ENCODE data around the gene ZNF618.
A peak's percentile ranks its signal among the peaks of the same experiment; 100 is the strongest.

The ZNF618 gene

DNA sequence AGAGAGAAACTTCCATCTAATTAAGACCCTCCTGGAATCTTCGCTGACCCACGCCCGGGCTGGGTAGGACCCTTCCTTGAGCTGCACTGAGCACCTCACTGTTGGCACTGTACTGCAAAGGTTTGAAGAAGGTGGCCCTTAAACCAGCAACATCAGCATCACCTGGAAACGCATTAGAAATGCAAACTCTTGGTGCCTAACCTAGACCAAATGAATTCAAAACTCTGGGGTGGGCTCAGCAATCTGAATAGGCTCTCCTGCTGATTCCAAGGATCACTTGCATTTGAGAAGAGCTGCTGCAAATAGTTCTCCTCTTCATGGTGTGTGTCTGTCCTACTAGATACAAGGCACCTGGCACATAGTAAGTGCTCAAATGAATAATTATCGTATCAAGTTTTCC, 2.7 kb upstream of the ZNF618 start:
- H3K36me3 ChIP-seq (ENCODE audit: insufficient read depth, low read length): no peaks in the 10 kb centered on the region
- H4K20me1 ChIP-seq (ENCODE audit: insufficient read depth, low read length): no peaks in the 10 kb centered on the region
- no peak overlapping the region for H2AFZ ChIP-seq (ENCODE audit: low read depth, low read length)
- no peaks in the 10 kb centered on the region for H3K9me3 ChIP-seq (ENCODE audit: insufficient read depth, low read length, severe bottlenecking)
- peaks cover 31% of the 10 kb centered on the region for H3K27me3 ChIP-seq (ENCODE audit: insufficient read depth, low read length, poor library complexity)
- no peak for TF ChIP-seq EZH2 (IDR thresholded peaks at IDR 0.05; ENCODE audit: borderline replicate concordance, low read depth, low read length, severe bottlenecking)
- TF ChIP-seq, protein P1, sequence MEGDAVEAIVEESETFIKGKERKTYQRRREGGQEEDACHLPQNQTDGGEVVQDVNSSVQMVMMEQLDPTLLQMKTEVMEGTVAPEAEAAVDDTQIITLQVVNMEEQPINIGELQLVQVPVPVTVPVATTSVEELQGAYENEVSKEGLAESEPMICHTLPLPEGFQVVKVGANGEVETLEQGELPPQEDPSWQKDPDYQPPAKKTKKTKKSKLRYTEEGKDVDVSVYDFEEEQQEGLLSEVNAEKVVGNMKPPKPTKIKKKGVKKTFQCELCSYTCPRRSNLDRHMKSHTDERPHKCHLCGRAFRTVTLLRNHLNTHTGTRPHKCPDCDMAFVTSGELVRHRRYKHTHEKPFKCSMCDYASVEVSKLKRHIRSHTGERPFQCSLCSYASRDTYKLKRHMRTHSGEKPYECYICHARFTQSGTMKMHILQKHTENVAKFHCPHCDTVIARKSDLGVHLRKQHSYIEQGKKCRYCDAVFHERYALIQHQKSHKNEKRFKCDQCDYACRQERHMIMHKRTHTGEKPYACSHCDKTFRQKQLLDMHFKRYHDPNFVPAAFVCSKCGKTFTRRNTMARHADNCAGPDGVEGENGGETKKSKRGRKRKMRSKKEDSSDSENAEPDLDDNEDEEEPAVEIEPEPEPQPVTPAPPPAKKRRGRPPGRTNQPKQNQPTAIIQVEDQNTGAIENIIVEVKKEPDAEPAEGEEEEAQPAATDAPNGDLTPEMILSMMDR (IDR thresholded peaks at IDR 0.05; ENCODE audit: borderline replicate concordance, extremely low read depth, low read length, poor library complexity, severe bottlenecking): no peak
- H3K79me2 ChIP-seq (ENCODE audit: insufficient read depth, low read length): no peaks in the 10 kb centered on the region
- DNase-seq (no peak), ATAC-seq (ENCODE audit: insufficient read depth, low read depth) (no peak)
- H3K4me1 ChIP-seq (ENCODE audit: insufficient read depth, low read length): peaks cover 6% of the 10 kb centered on the region; the same call in 1 of the 2 replicates
- no peak overlapping the region for H3K27ac ChIP-seq (ENCODE audit: low read length)
- H3K4me2 ChIP-seq (ENCODE audit: insufficient read depth, low read length): no peak overlapping the region
- no peak overlapping the region for H3K4me3 ChIP-seq (ENCODE audit: low read depth in 1 of 2, low read length in 2 of 2)
- H3K9ac ChIP-seq (ENCODE audit: low read depth, low read length): no peak overlapping the region

DNA sequence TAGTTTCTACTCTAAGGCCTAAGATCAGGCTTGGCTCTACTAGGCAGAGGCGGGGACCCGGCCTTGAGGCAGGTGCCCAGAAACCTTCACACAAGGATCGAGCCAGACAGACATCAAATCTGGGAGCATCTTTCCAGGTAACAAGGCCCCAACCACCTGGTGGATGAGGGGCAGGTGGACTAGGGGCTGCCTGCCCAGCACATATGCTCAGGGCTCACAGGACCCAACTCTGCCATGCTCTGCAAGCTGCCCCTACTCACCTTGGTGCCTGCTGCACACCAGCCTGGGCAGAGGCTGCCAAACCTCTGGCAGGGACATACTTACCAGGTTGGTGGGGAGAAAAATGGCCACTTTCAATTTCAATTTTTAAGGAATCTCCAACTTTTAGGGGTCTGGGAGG, 2.2 kb upstream of the ZNF618 start:
- Histone ChIP-seq H3K9me3 (ENCODE audit: insufficient read depth, low read length, severe bottlenecking) (no peaks in the 10 kb centered on the region), H3K27ac (ENCODE audit: low read length) (no peak overlapping the region), H3K36me3 (ENCODE audit: insufficient read depth, low read length) (no peaks in the 10 kb centered on the region), H3K4me3 (ENCODE audit: low read depth in 1 of 2, low read length in 2 of 2) (no peak overlapping the region), H3K27me3 (ENCODE audit: insufficient read depth, low read length, poor library complexity) (peaks cover 31% of the 10 kb centered on the region), H3K9ac (ENCODE audit: low read depth, low read length) (no peak overlapping the region), H3K4me2 (ENCODE audit: insufficient read depth, low read length) (no peak overlapping the region), H3K79me2 (ENCODE audit: insufficient read depth, low read length) (no peaks in the 10 kb centered on the region), H2AFZ (ENCODE audit: low read depth, low read length) (no peak overlapping the region), H3K4me1 (ENCODE audit: insufficient read depth, low read length) (peaks cover 6% of the 10 kb centered on the region; the same call in 1 of the 2 replicates), H4K20me1 (ENCODE audit: insufficient read depth, low read length) (no peaks in the 10 kb centered on the region)
- no peak for DNase-seq
- no peak for TF ChIP-seq EZH2 (IDR thresholded peaks at IDR 0.05; ENCODE audit: borderline replicate concordance, low read depth, low read length, severe bottlenecking)
- TF ChIP-seq, protein P1 (IDR thresholded peaks at IDR 0.05; ENCODE audit: borderline replicate concordance, extremely low read depth, low read length, poor library complexity, severe bottlenecking): no peak
- no peak for ATAC-seq (ENCODE audit: insufficient read depth, low read depth)

DNA sequence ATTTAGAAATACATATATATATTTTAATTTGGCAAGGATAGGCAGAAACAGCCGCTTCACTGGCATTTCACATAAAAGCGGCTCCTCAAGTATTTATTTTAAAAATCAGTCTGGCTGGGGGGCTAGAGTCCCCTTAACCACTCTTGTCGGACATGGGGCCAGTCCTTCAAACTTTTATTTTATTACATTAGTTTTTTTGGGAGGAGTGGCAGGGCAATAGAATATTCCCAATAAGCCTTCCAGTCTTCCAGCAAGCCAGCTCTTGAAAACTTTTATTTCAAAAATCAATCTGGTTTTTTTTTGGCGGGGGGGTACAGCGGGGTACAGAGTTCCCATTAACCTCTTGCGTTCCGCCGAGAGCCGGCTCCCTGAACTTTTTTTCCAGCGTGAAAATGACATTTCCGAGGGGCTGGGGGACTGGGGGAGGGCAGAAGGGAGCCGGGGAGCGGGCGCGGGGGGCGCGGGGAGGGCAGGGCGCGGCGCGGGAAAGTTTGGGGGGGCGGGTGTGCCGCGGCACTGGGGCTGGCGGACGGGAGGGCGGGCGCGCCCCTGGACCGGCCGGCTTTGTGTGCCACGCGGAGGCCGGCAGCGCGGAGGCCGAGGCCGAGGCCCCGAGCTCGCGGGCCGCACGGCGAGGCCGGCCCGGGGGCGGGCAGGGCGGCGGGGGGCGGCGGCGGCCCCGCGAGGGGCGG, 504 bp upstream of the ZNF618 start:
- no peaks in the 10 kb centered on the region for H4K20me1 ChIP-seq (ENCODE audit: insufficient read depth, low read length)
- no peaks in the 10 kb centered on the region for H3K36me3 ChIP-seq (ENCODE audit: insufficient read depth, low read length)
- H3K9me3 ChIP-seq (ENCODE audit: insufficient read depth, low read length, severe bottlenecking): no peaks in the 10 kb centered on the region
- no peak overlapping the region for H3K27ac ChIP-seq (ENCODE audit: low read length)
- H3K4me2 ChIP-seq (ENCODE audit: insufficient read depth, low read length): no peak overlapping the region
- H2AFZ ChIP-seq (ENCODE audit: low read depth, low read length): no peak overlapping the region
- ATAC-seq (ENCODE audit: insufficient read depth, low read depth) (0 out of 3 replicates have a peak, but pooled peaks have one; percentile 9), DNase-seq (no peak)
- no peaks in the 10 kb centered on the region for H3K79me2 ChIP-seq (ENCODE audit: insufficient read depth, low read length)
- TF ChIP-seq, protein P1 (IDR thresholded peaks at IDR 0.05; ENCODE audit: borderline replicate concordance, extremely low read depth, low read length, poor library complexity, severe bottlenecking): no peak
- peak; percentile 75 for TF ChIP-seq EZH2 (IDR thresholded peaks at IDR 0.05; ENCODE audit: borderline replicate concordance, low read depth, low read length, severe bottlenecking)
- no peak overlapping the region for H3K9ac ChIP-seq (ENCODE audit: low read depth, low read length)
- no peak overlapping the region for H3K4me3 ChIP-seq (ENCODE audit: low read depth in 1 of 2, low read length in 2 of 2)
- peaks cover 31% of the 10 kb centered on the region for H3K27me3 ChIP-seq (ENCODE audit: insufficient read depth, low read length, poor library complexity)
- peaks cover 6% of the 10 kb centered on the region; the same call in 1 of the 2 replicates for H3K4me1 ChIP-seq (ENCODE audit: insufficient read depth, low read length)
